ENCODE data around the gene KCNJ1.

The KCNJ1 gene

GRCh38 chr11:128803449-128804245 lies 63.4 kb downstream of the KCNJ1 start:
- Histone ChIP-seq H3K27me3 (ENCODE audit: control insufficient read depth, insufficient read depth, low read length) (no peaks in the 10 kb centered on the region), H3K4me1 (ENCODE audit: control insufficient read depth, insufficient read depth, low read length) (no peaks in the 10 kb centered on the region), H3K9me3 (ENCODE audit: control insufficient read depth, insufficient read depth, low read length) (no peaks in the 10 kb centered on the region), H3K9ac (ENCODE audit: low read depth, low read length) (no peak overlapping the region), H3K36me3 (ENCODE audit: control insufficient read depth, insufficient read depth, low read length) (no peaks in the 10 kb centered on the region), H3K4me3 (ENCODE audit: low read depth, low read length) (no peak overlapping the region)

GRCh38 chr11:128803011-128803410 lies 64.1 kb downstream of the KCNJ1 start:
- Histone ChIP-seq H3K4me3 (ENCODE audit: low read depth, low read length) (no peak overlapping the region), H3K27me3 (ENCODE audit: control insufficient read depth, insufficient read depth, low read length) (no peaks in the 10 kb centered on the region), H3K36me3 (ENCODE audit: control insufficient read depth, insufficient read depth, low read length) (no peaks in the 10 kb centered on the region), H3K4me1 (ENCODE audit: control insufficient read depth, insufficient read depth, low read length) (no peaks in the 10 kb centered on the region), H3K9me3 (ENCODE audit: control insufficient read depth, insufficient read depth, low read length) (no peaks in the 10 kb centered on the region), H3K9ac (ENCODE audit: low read depth, low read length) (no peak overlapping the region)

GRCh38 chr11:128802358-128802981 lies 64.6 kb downstream of the KCNJ1 start:
- Histone ChIP-seq H3K27me3 (ENCODE audit: control insufficient read depth, insufficient read depth, low read length) (no peaks in the 10 kb centered on the region), H3K9ac (ENCODE audit: low read depth, low read length) (no peak overlapping the region), H3K36me3 (ENCODE audit: control insufficient read depth, insufficient read depth, low read length) (no peaks in the 10 kb centered on the region), H3K4me3 (ENCODE audit: low read depth, low read length) (no peak overlapping the region), H3K9me3 (ENCODE audit: control insufficient read depth, insufficient read depth, low read length) (no peaks in the 10 kb centered on the region), H3K4me1 (ENCODE audit: control insufficient read depth, insufficient read depth, low read length) (no peaks in the 10 kb centered on the region)

- H3K27me3 ChIP-seq (ENCODE audit: control insufficient read depth, insufficient read depth, low read length), result no peaks in the 10 kb centered on the region
- no peaks in the 10 kb centered on the region for H3K9me3 ChIP-seq (ENCODE audit: control insufficient read depth, insufficient read depth, low read length)
- H3K4me3 ChIP-seq (ENCODE audit: low read depth, low read length), result no peak overlapping the region
- no peak overlapping the region for H3K9ac ChIP-seq (ENCODE audit: low read depth, low read length)
- H3K4me1 ChIP-seq (ENCODE audit: control insufficient read depth, insufficient read depth, low read length), result no peaks in the 10 kb centered on the region
- no peaks in the 10 kb centered on the region for H3K36me3 ChIP-seq (ENCODE audit: control insufficient read depth, insufficient read depth, low read length)
These were observed 66.2 kb downstream of the KCNJ1 start for GRCh38 chr11:128800871-128801417.

GRCh38 chr11:128796270-128796669 lies 70.8 kb downstream of the KCNJ1 start:
- Histone ChIP-seq H3K4me3 (ENCODE audit: low read depth, low read length) (no peak overlapping the region), H3K9me3 (ENCODE audit: control insufficient read depth, insufficient read depth, low read length) (no peaks in the 10 kb centered on the region), H3K27me3 (ENCODE audit: control insufficient read depth, insufficient read depth, low read length) (no peaks in the 10 kb centered on the region), H3K9ac (ENCODE audit: low read depth, low read length) (no peak overlapping the region), H3K36me3 (ENCODE audit: control insufficient read depth, insufficient read depth, low read length) (no peaks in the 10 kb centered on the region), H3K4me1 (ENCODE audit: control insufficient read depth, insufficient read depth, low read length) (no peaks in the 10 kb centered on the region)

GRCh38 chr11:128790196-128790595 lies 76.9 kb downstream of the KCNJ1 start:
- H3K36me3 ChIP-seq (ENCODE audit: control insufficient read depth, insufficient read depth, low read length), result no peaks in the 10 kb centered on the region
- H3K4me1 ChIP-seq (ENCODE audit: control insufficient read depth, insufficient read depth, low read length), result peaks cover 2% of the 10 kb centered on the region
- no peaks in the 10 kb centered on the region for H3K9me3 ChIP-seq (ENCODE audit: control insufficient read depth, insufficient read depth, low read length)
- H3K9ac ChIP-seq (ENCODE audit: low read depth, low read length), result no peak overlapping the region
- no peak overlapping the region for H3K4me3 ChIP-seq (ENCODE audit: low read depth, low read length)
- H3K27me3 ChIP-seq (ENCODE audit: control insufficient read depth, insufficient read depth, low read length), result no peaks in the 10 kb centered on the region

GRCh38 chr11:128789497-128790150 lies 77.5 kb downstream of the KCNJ1 start:
- peaks cover 5% of the 10 kb centered on the region for H3K4me1 ChIP-seq (ENCODE audit: control insufficient read depth, insufficient read depth, low read length)
- no peaks in the 10 kb centered on the region for H3K9me3 ChIP-seq (ENCODE audit: control insufficient read depth, insufficient read depth, low read length)
- no peak overlapping the region for H3K4me3 ChIP-seq (ENCODE audit: low read depth, low read length)
- H3K9ac ChIP-seq (ENCODE audit: low read depth, low read length), result no peak overlapping the region
- no peaks in the 10 kb centered on the region for H3K27me3 ChIP-seq (ENCODE audit: control insufficient read depth, insufficient read depth, low read length)
- no peaks in the 10 kb centered on the region for H3K36me3 ChIP-seq (ENCODE audit: control insufficient read depth, insufficient read depth, low read length)

Data from iPS-15b (cell line).